Right lung (tissue), 10 donors: Measurements from ENCODE around the gene C19orf25. TPM values are rescaled to one million over a fixed set of nuclear protein-coding genes. Genes with fewer than 3 reads are reported as not detected.
"Not testable (repeated sequence)": the region's sequence is repeated elsewhere in the genome, so short reads cannot be mapped to it uniquely, and the experiment has no call there.

Source experiments
- DNase-seq, 2 donors: peaks; one replicate each; pipeline ENCODE4 v3.0.0-alpha.2; 2013
- long read RNA-seq, 8 donors: transcript quantifications; one replicate each; lab custom pipeline, GENCODE V29; 2026
- polyA plus RNA-seq, 5 donors: library from polyadenylated mRNA; unstranded; fragments of 120-200 nt; gene quantifications; one replicate each; pipeline versions ENCODE4 v1.2.1 to v1.2.3, GENCODE V29; 2013; ENCODE audit warnings: inconsistent platforms in 1 of 5, low replicate concordance in 1 of 5; ENCODE audit not compliant: insufficient read length in 5 of 5, insufficient read depth in 1 of 5

The C19orf25 gene
- 10 to 100 TPM; 17.4 to 34.7 (median 20.9) TPM for polyA plus RNA-seq
- long read RNA-seq, donor 1, transcript C19orf25-203 (3 exons, 1,837 nt) = major isoform, 13 of 27 reads
- long read RNA-seq, donor 1, transcript C19orf25-211 (1 exons, 2,314 nt) = minor isoform, 10 of 27 reads
- long read RNA-seq, donor 1, partial matches to known transcripts = 0 of 27 reads
- long read RNA-seq, donor 1, other reads (novel, unspliced or antisense) = 0 of 27 reads
- long read RNA-seq, donor 2, transcript C19orf25-203 (3 exons, 1,837 nt) = major isoform, 7 of 10 reads
- long read RNA-seq, donor 2, partial matches to known transcripts = 0 of 10 reads
- long read RNA-seq, donor 2, other reads (novel, unspliced or antisense) = 0 of 10 reads
- long read RNA-seq, donor 3, transcript C19orf25-203 (3 exons, 1,837 nt) = major isoform, 14 of 28 reads
- long read RNA-seq, donor 3, transcript C19orf25-211 (1 exons, 2,314 nt) = minor isoform, 10 of 28 reads
- long read RNA-seq, donor 3, partial matches to known transcripts = 0 of 28 reads
- long read RNA-seq, donor 3, other reads (novel, unspliced or antisense) = 0 of 28 reads
- long read RNA-seq, donor 4, transcript C19orf25-203 (3 exons, 1,837 nt) = major isoform, 5 of 9 reads
- long read RNA-seq, donor 4, partial matches to known transcripts = 0 of 9 reads
- long read RNA-seq, donor 4, other reads (novel, unspliced or antisense) = 0 of 9 reads
- long read RNA-seq, donor 5, transcript C19orf25-211 (1 exons, 2,314 nt) = minor isoform, 5 of 23 reads
- long read RNA-seq, donor 5, transcript C19orf25-203 (3 exons, 1,837 nt) = major isoform, 13 of 23 reads
- long read RNA-seq, donor 5, partial matches to known transcripts = 0 of 23 reads
- long read RNA-seq, donor 5, other reads (novel, unspliced or antisense) = 0 of 23 reads
- long read RNA-seq, donor 6, transcript C19orf25-211 (1 exons, 2,314 nt) = minor isoform, 9 of 35 reads
- long read RNA-seq, donor 6, transcript C19orf25-202 (2 exons, 2,403 nt) = minor isoform, 6 of 35 reads
- long read RNA-seq, donor 6, transcript C19orf25-203 (3 exons, 1,837 nt) = major isoform, 16 of 35 reads
- long read RNA-seq, donor 6, partial matches to known transcripts = 0 of 35 reads
- long read RNA-seq, donor 6, other reads (novel, unspliced or antisense) = 0 of 35 reads
- long read RNA-seq, donor 7, transcript C19orf25-203 (3 exons, 1,837 nt) = major isoform, 9 of 16 reads
- long read RNA-seq, donor 7, partial matches to known transcripts = 0 of 16 reads
- long read RNA-seq, donor 7, other reads (novel, unspliced or antisense) = 0 of 16 reads
- long read RNA-seq, donor 8, transcript C19orf25-203 (3 exons, 1,837 nt) = major isoform, 9 of 16 reads
- long read RNA-seq, donor 8, transcript C19orf25-211 (1 exons, 2,314 nt) = minor isoform, 5 of 16 reads
- long read RNA-seq, donor 8, partial matches to known transcripts = 0 of 16 reads
- long read RNA-seq, donor 8, other reads (novel, unspliced or antisense) = 0 of 16 reads

DNA sequence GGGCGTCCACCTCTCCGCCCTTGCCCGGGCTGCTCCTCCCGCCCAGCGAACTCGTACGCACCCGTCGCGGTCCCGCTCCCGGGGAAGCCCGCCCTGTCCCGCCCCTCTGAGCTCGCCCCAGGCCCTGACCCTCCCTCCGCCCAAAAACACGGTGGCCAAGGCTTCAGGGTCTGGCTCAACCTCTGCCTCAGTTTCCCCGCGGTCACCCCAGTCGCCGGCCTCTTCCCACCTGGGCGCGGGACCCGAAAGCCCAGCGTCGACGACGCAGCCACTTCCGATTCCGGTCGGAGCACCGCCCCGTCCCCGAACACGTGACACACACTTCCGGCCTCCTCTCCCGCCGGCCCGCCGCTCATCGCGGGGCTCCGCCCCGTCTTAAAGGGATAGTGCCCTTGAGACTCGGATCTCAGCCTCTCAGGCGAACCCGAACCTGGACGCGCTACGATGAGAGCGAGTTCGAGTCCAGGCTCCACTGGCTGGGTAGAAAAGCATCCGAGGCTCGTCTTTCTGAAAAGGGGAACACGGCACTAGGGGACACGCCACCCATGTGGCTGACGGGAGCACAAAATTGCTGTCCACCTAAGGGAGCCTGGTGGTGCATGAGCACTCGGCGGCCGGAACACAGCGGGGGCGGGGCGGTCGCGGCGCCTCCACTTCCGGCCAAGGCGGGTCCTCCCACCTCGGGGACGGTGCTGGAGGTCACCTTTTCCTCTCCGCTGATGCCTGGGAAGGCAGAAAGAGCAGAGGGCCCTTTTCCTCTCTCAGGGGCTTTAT, at the start of gene C19orf25:
Gene C19orf25, minus strand, starts transcription at position 282 of the 774 bp plus-strand sequence. CDS start 312 bp downstream, outside the sequence.
- peak; percentile 87 for DNase-seq

DNA sequence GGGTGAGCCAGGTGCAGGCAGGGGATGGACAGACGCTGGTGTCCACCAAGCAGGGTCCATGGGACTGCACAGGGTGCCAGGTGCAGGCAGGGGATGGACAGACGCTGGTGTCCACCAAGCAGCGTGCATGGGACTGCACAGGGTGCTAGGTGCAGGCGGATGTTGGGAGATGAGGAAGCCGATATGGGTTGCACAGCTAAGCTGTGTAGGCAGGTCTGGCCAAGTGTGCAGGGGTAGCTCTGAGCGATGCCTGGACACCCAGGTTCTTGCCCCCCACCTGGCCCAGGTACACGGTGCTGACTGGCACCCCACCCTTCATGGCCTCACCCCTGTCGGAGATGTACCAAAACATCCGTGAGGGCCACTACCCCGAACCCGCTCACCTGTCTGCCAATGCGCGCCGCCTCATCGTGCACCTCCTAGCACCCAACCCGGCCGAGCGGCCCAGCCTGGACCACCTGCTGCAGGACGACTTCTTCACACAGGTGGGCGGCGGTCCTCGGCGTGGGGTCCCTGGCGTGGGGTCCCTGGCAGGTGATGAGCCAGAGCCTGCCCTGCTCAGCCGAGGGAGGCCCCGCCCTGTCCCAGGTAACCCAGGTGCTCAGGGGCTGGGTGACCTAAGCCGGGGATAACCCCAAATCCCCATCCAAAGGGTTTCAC, 48.8 kb upstream of the C19orf25 start:
- no peak for DNase-seq

DNA sequence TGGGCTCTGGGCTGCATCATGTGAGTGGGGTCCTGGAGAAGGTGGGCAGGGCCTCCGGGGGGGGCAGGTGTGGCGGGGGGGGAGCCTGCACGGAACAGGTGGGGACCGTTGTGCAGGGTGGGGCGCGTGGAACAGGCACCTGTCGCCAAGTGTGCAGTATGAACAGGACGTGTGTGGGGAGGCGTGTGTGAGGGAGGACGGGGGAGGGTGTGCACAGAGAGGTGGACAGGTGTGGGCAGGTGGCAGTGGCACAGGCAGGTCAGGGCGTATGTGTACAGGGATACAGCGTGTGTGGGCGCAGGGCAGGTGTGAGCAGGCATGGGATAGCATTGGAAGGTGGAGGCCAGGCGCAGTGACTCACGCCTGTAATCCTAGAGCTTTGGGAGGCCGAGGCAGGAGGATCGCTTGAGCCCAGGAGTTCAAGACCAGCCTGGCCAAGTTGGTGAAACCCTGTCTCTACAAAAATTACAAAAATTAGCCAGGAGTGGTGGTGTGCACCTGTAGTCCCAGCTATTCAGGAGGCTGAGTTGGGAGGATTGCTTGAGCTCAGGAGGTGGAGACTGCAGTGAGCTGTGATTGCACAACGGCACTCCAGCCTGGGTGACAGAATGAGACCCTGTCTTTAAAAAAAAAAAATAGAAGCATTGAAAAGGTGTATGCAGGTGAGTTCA, 48.1 kb upstream of the C19orf25 start:
- no peak for DNase-seq

DNA sequence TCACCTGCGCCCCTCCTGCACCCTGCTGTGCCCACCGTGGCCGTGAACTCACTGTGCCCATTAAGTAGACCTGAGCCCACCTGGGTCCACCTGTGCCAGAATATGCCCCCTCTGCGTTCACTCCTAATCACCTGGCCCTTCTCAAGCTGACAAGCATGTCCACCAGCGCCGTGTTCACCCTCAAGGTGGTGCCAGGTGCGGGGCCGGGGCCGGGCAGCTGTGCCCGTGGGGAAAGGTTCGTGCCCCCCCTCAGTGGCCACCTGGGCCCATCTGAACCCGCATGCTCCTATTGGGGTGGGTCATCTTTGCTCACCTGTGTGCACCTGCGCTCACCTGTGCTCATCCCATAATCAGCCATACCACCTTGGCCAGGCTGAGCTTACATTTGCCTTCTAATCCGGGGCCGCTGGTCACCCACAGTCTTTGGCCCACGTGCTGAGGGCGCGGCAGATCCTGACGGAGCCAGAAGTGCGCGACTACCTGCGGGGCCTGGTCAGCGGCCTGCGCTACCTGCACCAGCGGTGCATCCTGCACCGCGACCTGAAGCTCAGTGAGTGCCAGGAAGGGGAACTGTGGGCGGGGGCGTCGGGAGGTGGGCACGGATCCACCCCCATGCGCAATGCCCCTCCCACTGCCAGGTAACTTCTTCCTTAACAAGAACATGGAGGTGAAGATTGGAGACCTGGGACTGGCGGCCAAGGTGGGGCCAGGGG, 47.2 kb upstream of the C19orf25 start:
- DNase-seq = no peak

DNA sequence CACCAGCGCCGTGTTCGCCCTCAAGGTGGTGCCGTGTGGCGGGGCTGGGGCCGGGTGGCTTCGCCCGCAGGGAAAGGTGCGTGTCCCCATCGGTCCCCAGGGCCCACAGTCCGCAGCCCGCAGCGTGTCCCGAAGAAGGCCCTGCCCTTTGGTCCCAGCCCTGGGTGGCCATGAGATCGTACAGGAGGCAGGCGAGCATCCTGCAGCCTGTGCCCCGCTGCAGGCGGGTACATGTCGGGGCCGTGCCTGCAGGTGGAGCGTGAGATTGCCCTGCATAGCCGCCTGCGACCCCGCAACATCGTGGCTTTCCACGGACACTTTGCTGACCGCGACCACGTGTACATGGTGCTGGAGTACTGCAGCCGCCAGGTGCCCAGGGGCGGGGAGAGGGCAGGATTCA, 46.3 kb upstream of the C19orf25 start:
- DNase-seq = no peak

DNA sequence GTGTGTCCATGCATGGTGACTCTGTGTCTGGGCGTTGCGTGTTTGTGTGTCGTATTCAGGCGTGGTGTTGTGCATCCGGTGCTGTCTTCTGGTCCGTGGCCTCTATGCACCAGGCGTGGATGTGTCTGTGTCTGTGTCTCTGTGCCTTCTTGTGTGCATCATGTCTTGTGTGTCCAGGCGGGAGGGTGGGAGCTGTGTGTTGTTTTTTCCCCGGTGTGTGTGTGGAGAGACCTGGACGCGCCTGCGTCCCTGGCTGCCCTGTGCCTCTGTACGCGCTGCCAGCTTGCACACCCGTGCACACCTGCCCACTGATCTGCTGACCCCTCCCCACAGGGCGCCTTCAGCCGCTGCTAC, 45.9 kb upstream of the C19orf25 start:
- DNase-seq = no peak

DNA sequence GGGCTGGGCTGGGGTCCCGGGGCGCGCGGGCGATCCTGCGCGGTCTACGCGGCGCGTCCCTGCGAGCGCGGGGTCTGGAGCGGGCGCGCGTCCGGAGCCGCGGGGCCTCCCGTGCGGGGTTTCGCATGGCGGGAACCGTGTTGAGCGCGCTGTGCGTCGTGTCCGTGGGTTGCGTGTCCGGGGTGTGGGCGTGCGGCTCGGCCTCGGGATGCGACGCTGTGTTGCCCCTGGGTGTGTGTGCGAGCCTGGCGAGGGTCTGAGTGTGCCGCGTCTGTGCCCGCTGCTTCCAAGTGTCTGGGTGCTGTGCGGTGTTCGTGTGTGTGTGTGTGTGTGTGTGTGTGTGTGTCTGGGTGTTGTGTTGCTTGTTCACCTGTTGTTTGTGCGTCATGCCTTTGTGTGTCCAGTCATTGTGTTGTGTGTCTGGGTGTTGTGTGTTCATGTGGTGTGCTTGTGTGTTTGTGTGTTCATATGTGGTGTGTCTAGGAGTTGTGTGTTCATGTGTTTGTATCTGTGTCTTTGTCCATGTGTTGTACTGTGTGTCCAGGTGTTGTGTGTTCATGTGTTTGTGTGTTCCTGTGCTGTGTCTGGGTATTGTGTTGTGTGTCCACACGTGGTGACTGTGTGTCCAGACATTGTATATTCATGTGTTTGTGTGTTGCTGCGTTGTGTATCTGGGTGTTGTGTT, 45.4 kb upstream of the C19orf25 start:
- no peak for DNase-seq

DNA sequence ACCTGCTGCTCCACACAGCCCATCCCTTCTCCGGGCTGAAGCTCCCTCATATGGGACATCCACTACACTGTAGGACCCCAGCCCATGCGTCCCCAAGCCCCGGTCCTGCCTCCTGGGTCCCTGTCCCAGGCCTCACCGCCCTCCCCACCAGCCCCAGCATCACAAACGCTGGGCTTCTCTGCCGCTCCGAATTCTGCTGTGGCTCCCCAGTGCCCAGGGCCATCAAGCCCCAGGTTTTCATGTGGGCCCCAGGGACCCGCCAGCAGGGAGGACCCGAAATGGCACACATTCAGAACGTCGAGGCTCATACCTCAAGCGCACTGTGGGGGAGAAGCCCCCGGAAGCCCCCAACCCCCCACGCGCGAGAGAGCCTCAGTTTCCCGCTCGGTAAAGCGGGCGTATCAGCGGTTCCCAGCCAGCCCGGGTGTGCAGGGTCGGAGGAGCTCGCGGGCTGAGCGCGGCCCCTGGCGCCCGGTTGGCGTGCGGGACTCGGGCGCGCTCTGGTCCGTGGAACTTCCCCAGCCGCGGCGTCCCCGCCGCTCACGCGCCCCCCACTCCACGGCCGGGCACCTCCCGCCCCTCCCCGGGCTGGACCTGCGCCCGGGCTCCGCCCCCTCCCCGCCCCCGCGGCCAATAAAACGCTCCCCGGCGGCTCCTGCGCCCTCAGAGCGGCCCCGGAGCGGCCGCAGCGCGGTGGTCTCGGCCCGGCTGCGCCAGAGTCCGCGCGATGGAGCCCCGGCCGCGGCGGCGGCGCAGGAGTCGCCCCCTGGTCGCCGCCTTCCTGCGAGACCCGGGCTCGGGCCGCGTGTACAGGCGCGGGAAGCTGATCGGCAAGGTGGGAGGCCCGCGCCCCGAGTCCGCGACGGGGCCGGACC, 44.6 kb upstream of the C19orf25 start, which contains the start of gene PLK5:
Gene PLK5, plus strand, starts transcription at position 666 of the 875 bp plus-strand sequence. CDS start 2,920 bp downstream, outside the sequence.
- DNase-seq = no peak

DNA sequence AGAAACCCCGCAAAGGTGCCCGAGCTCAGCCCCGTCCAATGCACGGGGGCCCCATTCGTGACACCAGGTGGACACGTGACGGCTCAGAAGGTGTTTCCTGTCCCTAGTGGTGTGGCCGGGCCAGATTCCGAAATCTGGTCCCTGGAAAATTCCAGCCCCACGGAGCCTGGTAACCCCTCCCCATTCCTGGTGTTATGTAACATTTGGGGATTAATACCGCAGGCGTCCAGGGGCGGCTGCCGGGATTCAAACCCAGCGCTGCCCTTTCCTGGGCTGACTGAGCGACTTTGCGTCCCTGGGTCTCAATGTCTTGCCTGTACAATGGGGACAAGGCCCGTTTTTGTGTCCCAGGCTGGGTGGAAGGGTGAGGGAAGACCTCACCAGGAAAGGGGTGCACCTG, 43.8 kb upstream of the C19orf25 start:
- no peak for DNase-seq

DNA sequence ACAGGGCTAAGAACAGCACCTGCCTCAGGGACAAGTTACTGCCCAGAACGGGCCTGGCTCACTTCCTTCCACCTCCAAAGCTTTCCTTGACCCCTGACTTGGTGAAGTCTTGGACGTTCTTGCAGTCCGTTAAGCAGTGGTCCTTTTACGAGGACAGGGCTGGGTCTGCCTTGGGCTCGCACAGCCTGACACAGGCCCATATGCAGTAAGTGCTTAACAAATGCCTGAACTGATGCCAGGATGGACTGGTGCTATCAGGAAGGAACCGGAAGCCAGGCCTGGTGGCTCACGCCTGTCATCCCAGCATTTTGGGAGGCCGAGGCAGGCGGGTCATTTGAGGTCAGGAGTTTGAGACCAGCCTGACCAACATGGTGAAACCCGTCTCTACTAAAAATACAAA, 43.0 kb upstream of the C19orf25 start:
- no peak for DNase-seq

DNA sequence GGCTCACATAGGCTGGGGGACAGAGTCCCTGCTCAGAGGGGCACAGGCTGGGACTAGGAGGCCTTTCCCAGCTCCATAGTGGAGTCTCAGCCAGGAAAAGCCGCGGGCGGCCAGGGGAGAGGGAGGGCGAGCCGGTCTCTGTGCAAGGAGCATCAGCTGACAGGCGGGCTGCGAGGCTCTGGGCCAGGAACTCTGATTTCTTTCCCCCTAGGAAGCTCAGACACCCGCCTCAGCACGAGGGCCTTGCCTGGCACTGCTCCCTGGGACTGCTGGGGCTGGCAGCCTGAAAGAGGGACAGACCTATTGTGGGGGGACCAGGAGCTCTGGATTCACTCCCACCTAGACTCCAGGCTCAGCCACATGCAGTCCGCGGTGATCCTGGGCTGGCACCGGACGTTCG, 42.6 kb upstream of the C19orf25 start:
- no peak for DNase-seq

DNA sequence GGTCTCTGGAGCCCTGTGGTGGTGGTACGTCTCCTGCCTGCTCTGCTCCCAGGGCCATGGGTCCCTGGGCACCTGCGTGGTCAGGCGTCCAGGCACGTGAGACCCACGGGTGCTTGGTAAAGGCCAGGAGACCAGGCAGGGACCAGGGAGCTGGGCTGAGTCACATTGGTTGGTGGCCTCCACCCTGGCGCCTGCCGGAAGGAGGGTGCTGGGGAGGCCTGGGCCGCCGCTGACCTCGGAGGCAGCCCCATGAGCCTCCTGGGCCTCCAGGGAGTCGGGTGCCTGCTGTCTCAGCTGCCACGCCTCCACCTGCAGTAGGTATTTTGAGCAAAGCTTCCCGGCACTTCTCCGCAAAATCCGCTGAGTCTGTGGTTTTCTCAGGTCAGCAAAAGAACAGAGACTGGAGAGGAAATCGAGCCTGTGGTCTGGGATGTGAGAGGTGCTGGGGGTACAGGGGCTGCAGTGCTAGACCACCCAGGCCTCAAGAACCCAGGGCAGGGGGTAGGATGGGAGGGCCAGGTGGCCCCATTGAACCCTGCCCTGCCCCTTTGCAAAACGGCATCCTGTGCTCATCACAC, 41.3 kb upstream of the C19orf25 start:
- no peak for DNase-seq

DNA sequence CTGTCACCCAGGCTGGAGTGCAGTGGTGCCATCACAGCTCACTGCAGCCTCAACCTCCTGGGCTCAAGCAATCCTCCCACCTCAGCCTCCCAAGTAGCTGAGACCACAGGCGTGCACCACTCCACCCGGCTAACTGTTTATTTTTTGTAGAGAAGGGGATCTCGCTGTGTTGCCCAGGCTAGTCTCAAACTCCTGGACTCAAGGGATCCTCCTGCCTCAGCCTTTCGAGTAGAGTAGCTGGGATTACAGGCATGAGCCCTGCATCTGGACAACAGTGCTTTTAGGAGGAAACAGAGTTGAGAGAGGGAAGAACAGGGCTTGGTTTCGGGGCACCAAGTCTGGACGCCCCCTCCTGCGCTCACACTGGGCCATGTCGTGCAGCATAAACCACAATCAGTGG, 40.8 kb upstream of the C19orf25 start:
- DNase-seq = not testable (repeated sequence)

DNA sequence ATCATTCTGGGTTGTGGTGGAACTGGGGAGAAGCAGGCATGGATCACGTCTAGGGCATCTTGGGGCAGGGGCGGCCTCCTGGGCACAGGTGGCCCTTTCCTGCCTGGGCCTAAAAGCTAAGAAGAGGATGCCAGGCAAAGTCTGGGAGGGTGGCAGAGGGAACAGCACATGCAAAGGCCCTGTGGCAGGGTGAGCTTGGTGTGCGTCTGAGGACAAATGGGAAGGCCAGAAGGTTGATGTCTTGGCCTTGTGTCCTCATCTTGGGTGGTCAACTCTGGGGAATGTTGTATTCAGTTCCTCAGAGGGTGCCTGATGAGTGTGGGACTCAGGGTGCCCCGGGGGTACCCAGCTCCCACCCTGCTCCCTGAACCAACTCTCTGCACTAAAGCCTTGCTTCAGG, 39.5 kb upstream of the C19orf25 start:
- DNase-seq = no peak

DNA sequence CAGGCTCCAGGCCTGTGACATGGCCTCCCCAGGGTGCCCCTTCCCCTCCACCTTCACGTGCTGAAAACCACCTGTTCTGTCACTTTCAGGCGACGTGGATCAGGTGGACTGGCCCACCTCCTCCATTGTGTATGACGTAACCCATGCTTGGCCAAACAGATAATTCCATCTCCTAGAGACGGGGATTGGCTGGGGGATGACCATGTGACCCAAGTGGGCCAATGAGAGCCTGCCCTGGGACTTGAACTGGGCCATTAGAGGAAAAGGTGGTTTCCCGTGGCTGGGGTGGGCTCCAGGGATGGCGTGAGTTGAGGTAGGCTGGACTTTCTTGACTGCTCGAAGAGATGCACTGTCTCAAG, 37.4 kb upstream of the C19orf25 start:
- no peak for DNase-seq

DNA sequence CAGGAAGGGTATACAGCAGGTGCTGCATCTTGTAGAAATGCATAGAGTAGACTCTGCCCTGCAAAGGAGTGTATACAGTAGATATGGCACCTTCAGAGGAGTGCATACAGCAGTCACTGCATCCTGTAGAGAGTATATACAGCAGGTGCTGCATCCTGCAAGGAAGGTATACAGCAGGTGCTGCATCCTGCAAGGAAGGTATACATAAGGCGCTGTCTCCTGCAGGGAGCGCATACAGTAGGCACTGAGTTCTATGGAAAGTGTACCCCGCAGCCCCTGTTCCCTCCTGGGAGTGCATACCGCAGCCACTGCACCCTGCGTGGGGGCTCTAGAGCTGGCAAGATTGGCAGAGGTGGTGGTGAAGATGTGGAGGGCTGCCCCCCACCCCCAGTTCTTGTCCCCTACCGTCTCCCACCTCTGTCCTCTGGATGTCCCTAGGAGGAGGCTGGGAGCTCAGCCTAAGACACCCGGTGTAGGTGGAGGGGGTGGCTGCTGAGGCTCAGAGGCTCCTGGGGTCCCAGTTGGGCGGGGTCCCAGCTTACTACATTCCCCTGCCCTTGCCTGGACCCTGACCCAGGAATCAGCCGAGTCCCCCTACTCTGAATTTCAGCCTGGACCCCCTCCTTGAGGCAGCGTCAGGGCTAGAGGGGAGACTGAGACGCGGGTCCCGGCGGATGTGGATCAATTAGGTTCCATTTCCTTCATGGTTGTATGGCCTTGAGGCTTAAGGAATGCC, 36.1 kb upstream of the C19orf25 start:
- DNase-seq = no peak
